Keratinocyte (primary cell): ENCODE measurements around the gene USP12. TPM values are rescaled to one million over a fixed set of nuclear protein-coding genes. Genes with fewer than 3 reads are reported as not detected.

Experiments used
- DNase-seq: peaks from one replicate; pipeline ENCODE4 v3.0.0-alpha.2; 2011; ENCODE audit warnings: low read depth, missing footprints, low spot score
- FAIRE-seq: peaks from 2 replicates; lab custom pipeline; 2011; peaks lifted over from hg19 to GRCh38; lab: Jason Lieb, UNC
- H2AFZ ChIP-seq: 2 replicates; pipeline ENCODE4 v1.6.0; 2012; ENCODE audit warnings: low read length, control low read depth, inconsistent platforms; ENCODE audit not compliant: control insufficient read depth
- H3K27ac ChIP-seq: 2 replicates; pipeline ENCODE4 v1.5.1; 2011; ENCODE audit warnings: low read length; ENCODE audit not compliant: control insufficient read depth, insufficient read depth
- H3K27me3 ChIP-seq: 3 replicates; pipeline ENCODE4 v1.6.0; 2011; ENCODE audit warnings: low read length; ENCODE audit not compliant: control insufficient read depth, insufficient read depth; ENCODE audit errors: extremely low read depth
- H3K36me3 ChIP-seq, 2 experiments: 2 replicates in 1 of 2; 3 replicates in 1 of 2; pipeline ENCODE4 v1.5.1; 2011; ENCODE audit warnings: low read length in 2 of 2, mild to moderate bottlenecking in 1 of 2; ENCODE audit not compliant: control insufficient read depth in 2 of 2, insufficient read depth in 2 of 2; ENCODE audit errors: extremely low read depth in 1 of 2
- H3K4me1 ChIP-seq: 3 replicates; pipeline ENCODE4 v1.5.1; 2011; ENCODE audit warnings: low read length; ENCODE audit not compliant: control insufficient read depth, insufficient read depth; ENCODE audit errors: extremely low read depth
- H3K4me2 ChIP-seq: 3 replicates; pipeline ENCODE4 v1.6.0; 2011; ENCODE audit warnings: low read depth, low read length; ENCODE audit not compliant: control insufficient read depth, insufficient read depth; ENCODE audit errors: extremely low read depth
- H3K4me3 ChIP-seq, 3 experiments: fragments of 200-600 bp in 1 of 3; sonication (generic) in 1 of 3; 2 replicates in 2 of 3; 3 replicates in 1 of 3; pipeline ENCODE4 v1.5.1; 2011 to 2016; ENCODE audit warnings: low read length in 3 of 3, mild to moderate bottlenecking in 3 of 3, control low read depth in 2 of 3, inconsistent platforms in 1 of 3, low read depth in 1 of 3, mixed read lengths in 1 of 3, mixed run types in 1 of 3, moderate library complexity in 1 of 3; ENCODE audit not compliant: control insufficient read depth in 2 of 3, insufficient read depth in 2 of 3; ENCODE audit errors: extremely low read depth in 1 of 3
- H3K79me2 ChIP-seq: 2 replicates; pipeline ENCODE4 v1.6.0; 2012; ENCODE audit warnings: low read length; ENCODE audit not compliant: control insufficient read depth, insufficient read depth
- H3K9ac ChIP-seq: 3 replicates; pipeline ENCODE4 v1.6.0; 2011; ENCODE audit warnings: low read length; ENCODE audit not compliant: control insufficient read depth, insufficient read depth; ENCODE audit errors: extremely low read depth
- H3K9me1 ChIP-seq: 3 replicates; pipeline ENCODE4 v1.6.0; 2011; ENCODE audit warnings: low read length; ENCODE audit not compliant: control insufficient read depth, insufficient read depth; ENCODE audit errors: extremely low read depth
- H3K9me3 ChIP-seq: 2 replicates; pipeline ENCODE4 v1.5.1; 2012; ENCODE audit warnings: low read depth, low read length; ENCODE audit not compliant: control insufficient read depth
- H4K20me1 ChIP-seq: 3 replicates; pipeline ENCODE4 v1.6.0; 2011; ENCODE audit warnings: low read length; ENCODE audit not compliant: control insufficient read depth, insufficient read depth; ENCODE audit errors: extremely low read depth
- CTCF ChIP-seq, 3 experiments: IDR thresholded peaks in 1 of 3; conservative IDR thresholded peaks in 1 of 3; optimal IDR thresholded peaks in 1 of 3; 2 replicates in 2 of 3; 3 replicates in 1 of 3; pipeline versions ENCODE3 to v1.5.1; 2011; ENCODE audit warnings: low read length in 3 of 3, mild to moderate bottlenecking in 3 of 3, moderate library complexity in 2 of 3, control low read depth in 1 of 3, inconsistent platforms in 1 of 3; ENCODE audit not compliant: insufficient read depth in 2 of 3; ENCODE audit errors: extremely low read depth in 1 of 3
- EZH2 ChIP-seq: IDR thresholded peaks from one replicate; pipeline ENCODE4 v1.6.1; 2012; ENCODE audit warnings: inconsistent platforms, mild to moderate bottlenecking, low read length, moderate library complexity
- dilution Hi-C: fragments of 300-500 bp; cut with MboI; formaldehyde crosslinking; loops from one replicate; pipeline ENCODE4 v1.7.0; 2020; ENCODE audit warnings: low sequenced_read_pairs; ENCODE audit not compliant: extremely low pct_ligation_motif_present
- polyA plus RNA-seq, 5 experiments: library from polyadenylated mRNA; depleted of rRNA in 3 of 5; stranded (reverse) in 3 of 5; stranded (forward) in 1 of 5; unstranded in 1 of 5; fragments of >200 nt; gene quantifications; 1 replicate in 1 of 5; 2 replicates in 3 of 5; 3 replicates in 1 of 5; pipeline versions ENCODE4 v1.2.1 to v1.2.3, GENCODE V29; 2011 to 2012; ENCODE audit warnings: missing spikeins in 2 of 5, low read depth in 1 of 5, low replicate concordance in 1 of 5

The USP12 gene
- polyA plus RNA-seq, 1 donor (not counting 4 experiments of a cell fraction or from before 2014, with no cell fraction given) = 20.7 TPM

GRCh38 chr13:27199211-27199610 lies 27.6 kb upstream of the USP12 start:
- Histone ChIP-seq H2AFZ (no peak overlapping the region), H3K27ac (no peak overlapping the region), H3K4me2 (no peak overlapping the region), H3K36me3 (no peaks in the 10 kb centered on the region), H3K4me3 (no peak overlapping the region), H3K4me1 (peaks cover 15% of the 10 kb centered on the region), H3K27me3 (no peaks in the 10 kb centered on the region), H4K20me1 (no peaks in the 10 kb centered on the region), H3K9ac (no peak overlapping the region), H3K79me2 (no peaks in the 10 kb centered on the region), H3K9me3 (no peaks in the 10 kb centered on the region), H3K9me1 (no peaks in the 10 kb centered on the region)
- dilution Hi-C loops = no loop called here
- no peak for TF ChIP-seq CTCF (optimal IDR thresholded peaks at IDR 0.05 in 1 of 3, IDR thresholded peaks at IDR 0.05 in 1 of 3, conservative IDR thresholded peaks at IDR 0.05 in 1 of 3; ENCODE audit: extremely low read depth in 1 of 3, insufficient read depth in 2 of 3, low read length in 3 of 3)
- TF ChIP-seq EZH2 = no peak
- DNase-seq = no peak
- FAIRE-seq = no peak

- Histone ChIP-seq H4K20me1 (no peaks in the 10 kb centered on the region), H3K4me3 (no peak overlapping the region), H3K27me3 (no peaks in the 10 kb centered on the region), H3K79me2 (no peaks in the 10 kb centered on the region), H3K27ac (no peak overlapping the region), H3K36me3 (no peaks in the 10 kb centered on the region), H3K4me1 (peaks cover 15% of the 10 kb centered on the region), H3K4me2 (peak overlapping the region; percentile 42), H2AFZ (no peak overlapping the region), H3K9ac (no peak overlapping the region), H3K9me3 (no peaks in the 10 kb centered on the region), H3K9me1 (no peaks in the 10 kb centered on the region)
- DNase-seq (no peak), FAIRE-seq (peak; percentile 74)
- dilution Hi-C loops = no loop called here
- no peak for TF ChIP-seq CTCF (optimal IDR thresholded peaks at IDR 0.05 in 1 of 3, IDR thresholded peaks at IDR 0.05 in 1 of 3, conservative IDR thresholded peaks at IDR 0.05 in 1 of 3; ENCODE audit: extremely low read depth in 1 of 3, insufficient read depth in 2 of 3, low read length in 3 of 3)
- no peak for TF ChIP-seq EZH2
Observed at GRCh38 chr13:27194895-27195764, 23.5 kb upstream of the USP12 start.
